Astrocyte of the spinal cord (primary cell): ENCODE data around the gene BTNL9.
"Not testable (repeated sequence)": the region's sequence is repeated elsewhere in the genome, so short reads cannot be mapped to it uniquely, and the experiment has no call there.

Experiments
- DNase-seq: peaks from one replicate; pipeline ENCODE4 v3.0.0; 2011; ENCODE audit warnings: low read depth, low spot score
- H3K4me3 ChIP-seq: 2 replicates; pipeline ENCODE4 v1.5.1; 2011; ENCODE audit warnings: low read depth, mild to moderate bottlenecking, low read length, moderate library complexity
- CTCF ChIP-seq: IDR thresholded peaks from 2 replicates; pipeline ENCODE4 v1.5.1; 2012; ENCODE audit warnings: low read depth, mild to moderate bottlenecking, low read length, inconsistent platforms
- in situ Hi-C: cut with HindIII; loops from 2 replicates; pipeline ENCODE4 v1.10.0; 2017; ENCODE audit warnings: low sequenced_read_pairs

The BTNL9 gene

GRCh38 chr5:181099602-181100086 lies 59.6 kb downstream of the BTNL9 start:
- TF ChIP-seq CTCF = no peak
- no peak overlapping the region for H3K4me3 ChIP-seq
- no peak for DNase-seq
- in situ Hi-C loops = no loop called here

- no peak for TF ChIP-seq CTCF
- no peak for DNase-seq
- H3K4me3 ChIP-seq = no peak overlapping the region
- in situ Hi-C loops = no loop called here
Measured at GRCh38 chr5:181100121-181100875, 60.2 kb downstream of the BTNL9 start.

DNA sequence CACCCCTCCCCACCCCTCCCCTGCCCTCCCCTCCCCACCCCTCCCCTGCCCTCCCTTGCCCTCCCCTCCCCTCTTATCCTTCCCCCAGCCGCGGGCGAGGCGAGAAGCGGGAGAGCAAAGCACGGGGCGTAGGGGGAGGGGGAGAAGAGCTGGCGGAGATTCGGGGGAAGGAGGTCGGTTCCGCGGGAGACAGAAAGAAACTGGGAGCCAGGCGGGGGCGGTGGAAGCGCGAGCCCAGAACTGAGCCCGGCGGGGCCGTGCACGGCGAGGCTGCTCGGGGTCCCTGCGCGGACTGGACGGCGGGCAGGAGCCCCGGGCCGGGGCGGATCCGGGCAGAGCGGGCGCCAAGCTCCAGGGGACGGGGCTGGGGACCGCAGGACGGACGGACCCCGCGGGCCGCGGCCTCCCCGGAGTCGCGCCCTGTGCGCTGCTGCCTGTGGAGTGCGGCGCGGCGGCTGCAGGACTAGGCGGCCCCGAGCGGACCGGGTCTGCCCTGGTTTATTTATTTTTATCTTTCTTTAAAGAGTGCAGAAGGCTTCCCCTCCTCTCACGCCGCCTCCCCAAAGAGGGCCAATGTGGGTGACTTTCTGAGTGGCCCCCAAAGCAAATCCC lies 61.1 kb downstream of the BTNL9 start:
- H3K4me3 ChIP-seq, in situ Hi-C loops, DNase-seq: not testable (repeated sequence)

DNA sequence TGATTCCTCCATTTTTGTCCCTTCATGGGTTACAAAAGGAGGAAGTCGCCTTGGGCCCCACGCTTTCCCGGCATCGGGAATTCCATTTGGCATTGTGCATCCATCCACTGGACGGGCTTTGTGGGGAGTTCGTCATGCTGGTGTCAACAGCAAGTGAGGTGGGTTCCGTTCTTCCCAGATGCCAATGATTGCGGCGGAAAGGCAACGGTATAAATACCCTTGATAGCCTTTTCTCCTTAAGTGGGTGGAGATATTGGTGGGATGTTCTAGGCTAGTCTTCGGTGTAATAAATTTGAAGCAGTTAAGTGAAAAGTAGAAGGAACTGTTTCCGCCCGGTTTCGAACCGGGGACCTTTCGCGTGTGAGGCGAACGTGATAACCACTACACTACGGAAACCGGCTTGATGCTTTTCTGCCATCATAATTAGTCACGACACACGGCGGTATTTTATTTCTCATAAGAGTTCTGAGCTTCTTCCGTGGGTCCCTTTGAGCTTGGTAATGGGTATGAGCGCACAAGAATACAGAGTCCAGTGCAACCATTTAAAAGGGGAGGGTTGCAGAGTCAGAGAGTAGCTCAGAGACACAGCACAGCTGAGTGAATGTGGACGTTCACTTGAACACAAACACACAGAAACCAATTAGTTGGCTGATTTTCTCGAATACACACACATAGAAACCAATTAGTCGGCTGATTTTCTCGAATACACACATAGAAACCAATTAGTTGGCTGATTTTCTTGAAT lies 62.0 kb downstream of the BTNL9 start:
- in situ Hi-C loops, DNase-seq, H3K4me3 ChIP-seq: not testable (repeated sequence)

DNA sequence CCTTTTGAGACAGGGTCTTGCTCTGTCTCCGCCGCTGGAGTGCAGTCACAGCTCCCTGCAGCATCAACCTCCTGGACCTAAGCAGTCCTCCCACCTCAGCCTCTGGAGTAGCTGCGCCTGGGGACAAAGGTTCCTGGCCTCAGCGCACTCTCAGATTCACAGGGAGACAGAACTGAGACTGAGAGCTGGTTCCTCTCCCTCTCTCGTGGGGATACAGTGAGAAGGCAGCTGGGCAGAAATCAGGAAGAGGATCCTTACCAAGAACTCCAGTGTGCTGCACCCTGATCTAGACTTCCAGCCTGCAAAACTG lies 64.1 kb downstream of the BTNL9 start:
- DNase-seq, H3K4me3 ChIP-seq, in situ Hi-C loops: not testable (repeated sequence)

DNA sequence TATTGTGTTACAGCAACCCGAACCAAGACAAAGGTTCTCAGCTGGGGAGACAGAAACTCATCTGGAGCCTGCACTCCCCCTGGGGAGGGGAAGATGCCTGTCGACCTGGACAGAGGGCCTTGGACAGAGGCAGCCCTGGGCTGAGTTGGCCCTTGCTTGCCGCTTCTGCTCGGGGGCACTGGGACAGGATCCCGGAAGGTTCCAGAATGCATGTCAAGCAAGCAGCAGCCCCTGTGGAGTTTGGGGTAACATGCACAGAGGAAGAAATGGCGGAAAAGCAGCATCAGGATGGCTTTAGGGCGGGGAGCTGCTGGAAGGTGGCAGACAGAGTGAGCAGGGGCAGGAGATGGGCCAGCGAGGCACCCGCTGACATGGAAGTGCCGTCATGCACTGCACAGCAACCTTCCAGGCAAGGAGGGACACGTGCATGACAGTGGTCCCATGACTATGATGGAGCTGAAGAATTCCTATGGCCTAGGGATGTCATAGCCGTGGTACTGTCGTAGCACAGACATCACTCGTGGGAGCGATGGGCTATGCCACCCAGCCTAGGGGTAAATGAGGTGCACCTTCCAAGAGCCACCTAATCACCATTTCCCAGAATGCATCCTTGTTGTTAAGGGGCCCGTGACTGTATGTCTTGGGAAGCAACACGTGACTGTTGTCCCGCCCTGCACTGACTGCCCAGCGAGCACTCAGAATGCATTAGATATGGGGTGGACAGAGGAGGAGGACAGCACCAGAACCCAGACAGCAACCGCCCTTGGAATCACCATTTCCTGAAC lies 64.7 kb downstream of the BTNL9 start:
- DNase-seq, H3K4me3 ChIP-seq, in situ Hi-C loops: not testable (repeated sequence)

DNA sequence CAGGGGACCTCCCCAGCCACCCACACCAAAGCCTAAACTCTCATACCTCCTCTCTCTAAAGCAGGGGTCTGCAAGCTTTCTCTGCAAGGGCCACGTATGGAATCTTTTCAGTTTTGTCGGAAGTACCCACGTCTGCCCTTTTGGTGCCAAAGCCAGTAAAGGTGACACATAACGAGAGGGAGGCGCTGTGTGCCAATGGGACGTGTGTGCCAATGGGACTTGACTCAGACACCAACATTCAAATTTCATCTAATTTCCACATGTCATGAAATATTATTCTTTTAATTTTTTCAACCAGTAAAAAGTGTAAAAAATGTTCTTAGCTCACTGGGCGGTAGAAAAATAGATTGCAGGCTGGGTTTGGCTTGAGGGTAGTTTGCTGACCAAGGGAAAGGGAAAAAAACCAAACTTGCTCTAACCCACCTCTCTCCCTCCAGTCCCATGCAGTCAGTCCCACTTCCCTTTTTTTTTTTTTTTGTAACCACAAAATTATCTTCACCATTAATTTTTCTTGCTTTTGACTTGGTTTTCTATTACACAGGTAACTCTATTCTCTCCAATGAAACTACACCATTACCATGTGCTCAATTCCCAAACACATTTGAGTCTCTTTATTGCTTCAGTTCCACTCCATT lies 65.4 kb downstream of the BTNL9 start:
- TF ChIP-seq CTCF = no peak
- H3K4me3 ChIP-seq = no peak overlapping the region
- in situ Hi-C loops = no loop called here
- DNase-seq = no peak

- no peak overlapping the region for H3K4me3 ChIP-seq
- no peak for DNase-seq
- TF ChIP-seq CTCF = no peak
- in situ Hi-C loops = no loop called here
Measured at GRCh38 chr5:181107699-181108098, 67.6 kb downstream of the BTNL9 start.
